ENCODE data around the gene GPR137B. TPM values are rescaled to one million over a fixed set of nuclear protein-coding genes. Genes with fewer than 3 reads are reported as not detected.
"Not testable (repeated sequence)": the region's sequence is repeated elsewhere in the genome, so short reads cannot be mapped to it uniquely, and the experiment has no call there.

GPR137B gene
- total RNA-seq, 1 experiment from 2014 or later, result 4.2 TPM

DNA sequence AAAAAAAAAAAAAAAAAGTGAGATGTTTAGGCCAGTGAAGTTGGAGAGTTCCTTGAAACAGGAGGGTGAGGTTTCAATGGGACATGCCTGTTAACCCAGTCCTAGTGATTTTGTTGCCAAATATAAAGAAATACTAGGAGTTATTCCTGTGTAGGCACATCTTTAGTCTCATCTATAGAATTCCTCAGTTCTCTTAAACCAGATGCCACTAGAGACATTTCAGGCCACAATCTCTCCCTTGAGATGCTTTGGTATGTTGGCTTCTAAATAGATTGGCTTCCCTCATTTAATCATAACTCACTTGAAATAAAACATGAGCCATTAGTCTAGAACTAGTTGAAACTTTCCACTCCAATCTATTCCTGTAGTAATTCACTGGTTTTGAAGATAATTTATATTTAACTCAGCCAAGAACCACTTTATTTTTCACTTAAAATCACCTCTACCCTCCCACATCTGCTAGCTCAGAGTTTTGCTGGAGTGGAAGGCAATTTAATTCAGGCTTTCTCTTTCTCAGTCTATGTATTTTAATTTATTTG, 29.8 kb downstream of the GPR137B start:
- in situ Hi-C loops (cut with HindIII; ENCODE audit: low sequenced_read_pairs), result no loop called here
- no peak for DNase-seq (ENCODE audit: low spot score)

DNA sequence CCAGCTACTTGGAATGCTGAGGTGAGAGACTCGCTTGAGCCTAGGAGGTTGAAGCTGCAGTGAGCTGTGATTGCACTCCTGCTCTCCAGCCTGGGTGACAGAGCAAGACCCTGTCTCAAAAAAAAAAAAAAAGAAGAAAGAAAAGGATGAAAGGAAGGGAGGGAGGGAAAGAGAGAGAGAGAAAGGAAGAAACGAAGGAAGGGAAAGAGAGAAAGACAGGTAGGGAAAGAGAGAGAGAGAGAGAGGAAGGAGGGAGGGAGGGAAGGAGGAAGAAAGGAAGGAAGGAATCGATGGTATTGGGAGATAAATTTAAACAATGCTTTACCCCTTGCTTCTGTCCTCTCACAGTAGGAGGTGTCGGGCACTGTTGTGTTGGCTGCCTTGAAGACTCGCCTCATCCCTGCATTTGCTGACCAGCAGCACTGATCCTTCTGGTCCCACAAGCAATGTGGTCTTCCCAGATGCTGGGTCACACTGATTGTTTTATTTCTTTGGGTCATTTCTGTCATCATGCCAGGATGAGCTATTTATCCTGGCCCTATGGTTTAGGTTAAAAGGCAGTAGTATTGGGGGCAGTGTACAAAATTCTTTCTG, 30.9 kb downstream of the GPR137B start:
- no peak for DNase-seq (ENCODE audit: low spot score)
- in situ Hi-C loops (cut with HindIII; ENCODE audit: low sequenced_read_pairs), result no loop called here

DNA sequence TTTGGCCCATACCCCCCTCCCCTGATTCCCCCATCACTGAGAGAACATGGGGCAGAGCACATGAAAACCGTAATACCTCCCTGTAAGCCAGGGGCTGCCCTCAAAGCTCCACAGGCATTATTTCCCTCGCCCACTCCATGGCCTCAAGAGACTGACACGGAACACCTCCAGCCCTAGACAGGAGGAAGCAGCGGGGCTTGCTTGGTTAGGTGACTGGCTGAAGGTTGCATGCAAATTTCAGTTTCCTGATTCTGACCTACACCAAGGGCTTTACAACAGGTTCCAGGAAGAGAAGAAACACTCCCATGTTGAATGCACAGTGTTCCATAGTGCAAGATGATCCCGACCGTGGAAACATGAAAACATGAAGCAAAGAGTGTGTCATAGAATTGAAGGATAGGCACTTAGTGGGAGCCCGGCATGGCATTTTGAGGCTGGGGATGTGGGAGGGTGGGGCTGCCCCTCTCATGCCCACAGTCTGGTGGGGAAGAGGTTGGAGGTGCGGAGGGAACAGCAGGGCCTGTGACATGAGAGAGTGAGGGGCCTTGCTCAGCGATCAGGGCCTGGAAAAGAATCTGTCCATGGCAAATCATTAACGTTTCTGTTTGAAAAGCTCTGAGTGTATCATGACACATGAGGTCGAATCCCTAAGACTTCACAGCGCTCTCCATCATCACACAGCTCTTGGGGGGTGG, 33.5 kb downstream of the GPR137B start:
- in situ Hi-C loops (cut with HindIII; ENCODE audit: low sequenced_read_pairs), result no loop called here
- no peak for DNase-seq (ENCODE audit: low spot score)

DNA sequence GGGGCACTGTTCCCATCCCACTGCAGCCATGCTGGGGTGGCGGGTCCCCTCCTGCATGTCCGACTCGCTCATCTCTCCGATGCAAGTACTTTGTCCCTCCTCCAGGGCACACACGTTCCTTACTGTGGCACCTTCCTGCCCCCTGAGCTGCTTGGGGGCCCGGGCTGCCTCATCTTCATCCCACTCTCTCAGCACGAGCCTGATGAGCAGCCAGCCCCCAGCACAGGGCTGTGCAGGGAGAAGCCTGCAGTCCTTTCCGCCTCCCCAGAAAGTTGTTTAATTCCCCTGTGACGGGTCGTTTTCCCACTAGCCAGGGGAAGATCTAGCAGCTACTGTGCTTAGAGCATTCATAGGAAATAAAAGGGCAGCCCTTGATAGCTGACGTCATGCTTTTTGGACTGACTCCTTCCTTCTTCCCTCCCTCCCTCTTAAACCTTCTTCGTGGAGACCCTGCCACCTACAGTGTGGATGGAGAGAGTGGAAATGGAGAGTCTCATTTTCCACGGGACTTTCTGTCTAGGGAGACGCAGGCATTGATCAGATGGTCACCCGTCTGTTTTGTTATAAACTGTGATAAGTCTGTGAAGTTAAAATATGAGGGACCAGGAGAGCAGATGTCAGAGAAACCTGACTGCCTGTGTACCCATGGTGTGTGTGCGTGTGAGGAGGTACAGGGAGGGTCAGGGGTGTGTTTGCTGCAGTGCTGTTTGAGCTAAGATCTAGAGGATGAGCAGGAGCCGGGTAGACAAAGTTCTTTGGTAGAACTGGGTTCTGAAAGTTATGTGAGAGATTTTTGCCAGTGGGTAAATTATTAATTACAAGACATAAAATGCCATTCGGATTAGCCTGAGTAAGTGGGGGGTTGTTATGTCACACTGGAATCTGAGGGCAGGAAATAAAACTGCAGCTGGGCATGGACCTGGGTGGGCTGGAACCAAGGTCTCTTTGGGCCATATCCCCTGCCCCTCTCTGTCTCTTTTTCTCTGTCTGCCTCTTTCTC, 34.3 kb downstream of the GPR137B start:
- in situ Hi-C loops (cut with HindIII; ENCODE audit: low sequenced_read_pairs), result no loop called here
- DNase-seq (ENCODE audit: low spot score), result no peak

DNA sequence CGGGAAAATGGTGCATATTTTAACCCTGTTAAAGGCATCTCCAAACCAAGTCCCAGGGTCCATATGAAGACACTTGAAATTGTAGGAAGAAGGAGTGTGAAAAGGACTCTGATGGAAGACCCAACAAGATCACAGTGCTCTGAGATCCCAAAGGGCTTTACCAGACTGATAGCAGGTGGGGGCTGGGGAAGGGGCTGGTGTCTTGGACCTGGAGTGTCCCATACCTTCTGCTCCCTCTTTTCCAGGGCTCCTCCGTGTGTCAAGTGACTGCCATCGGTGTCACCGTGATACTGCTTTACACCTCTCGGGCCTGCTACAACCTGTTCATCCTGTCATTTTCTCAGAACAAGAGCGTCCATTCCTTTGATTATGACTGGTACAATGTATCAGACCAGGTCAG, 37.3 kb downstream of the GPR137B start:
- DNase-seq (ENCODE audit: low spot score), result no peak
- in situ Hi-C loops (cut with HindIII; ENCODE audit: low sequenced_read_pairs), result no loop called here

DNA sequence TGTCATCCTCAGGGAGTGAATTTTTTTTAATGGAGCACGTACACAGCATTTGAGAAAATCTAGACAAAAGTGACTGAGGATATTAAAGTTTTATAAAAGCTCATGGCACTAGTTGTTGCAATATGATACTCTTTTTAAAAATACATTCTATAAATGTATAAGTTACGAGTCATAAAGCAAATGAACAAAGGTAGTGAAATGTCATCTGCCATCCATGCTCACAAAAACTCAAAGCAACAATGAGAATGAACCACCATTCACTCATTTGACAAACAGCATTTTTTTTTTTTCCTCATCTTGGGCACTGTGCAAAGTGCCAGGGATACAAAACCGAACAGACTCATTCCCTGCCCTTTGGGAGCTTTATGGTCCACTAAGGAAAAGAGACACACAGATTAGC, 38.7 kb downstream of the GPR137B start:
- no peak for DNase-seq (ENCODE audit: low spot score)
- in situ Hi-C loops (cut with HindIII; ENCODE audit: low sequenced_read_pairs), result no loop called here

DNA sequence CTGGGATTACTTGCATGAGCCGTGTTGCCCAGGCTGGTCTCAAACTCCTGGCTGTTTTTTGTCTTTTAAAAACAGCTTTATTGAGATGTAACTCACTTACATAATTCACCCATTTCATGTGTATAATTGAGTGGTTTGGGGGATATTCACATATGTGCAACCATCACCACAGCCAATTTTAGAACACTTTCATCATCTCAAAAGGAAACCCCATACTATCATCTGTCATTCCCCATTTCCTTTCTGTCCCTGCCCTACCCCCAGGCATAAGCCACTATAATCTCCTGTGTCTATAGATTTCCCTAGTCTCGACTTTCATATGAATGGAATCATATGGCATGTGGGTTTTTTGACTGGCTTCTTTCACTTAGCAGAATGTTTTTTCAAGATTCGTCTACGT, 43.3 kb downstream of the GPR137B start:
- in situ Hi-C loops (cut with HindIII; ENCODE audit: low sequenced_read_pairs), result no loop called here
- no peak for DNase-seq (ENCODE audit: low spot score)

DNA sequence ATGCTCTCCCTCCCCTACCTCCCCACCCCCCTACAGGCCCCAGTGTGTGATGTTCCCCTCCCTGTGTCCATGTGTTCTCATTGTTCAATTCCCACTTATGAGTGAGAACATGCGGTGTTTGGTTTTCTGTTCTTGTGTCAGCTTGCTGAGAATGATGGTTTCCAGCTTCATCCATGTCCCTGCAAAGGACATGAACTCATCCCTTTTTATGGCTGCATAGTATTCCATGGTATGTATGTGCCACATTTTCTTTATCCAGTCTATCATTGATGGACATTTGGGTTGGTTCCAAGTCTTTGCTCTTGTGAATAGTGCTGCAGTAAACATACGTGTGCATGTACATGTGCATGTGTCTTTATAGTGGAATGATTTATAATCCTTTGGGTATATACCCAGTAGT, 44.1 kb downstream of the GPR137B start:
- in situ Hi-C loops (cut with HindIII; ENCODE audit: low sequenced_read_pairs); DNase-seq (ENCODE audit: low spot score): not testable (repeated sequence)

DNA sequence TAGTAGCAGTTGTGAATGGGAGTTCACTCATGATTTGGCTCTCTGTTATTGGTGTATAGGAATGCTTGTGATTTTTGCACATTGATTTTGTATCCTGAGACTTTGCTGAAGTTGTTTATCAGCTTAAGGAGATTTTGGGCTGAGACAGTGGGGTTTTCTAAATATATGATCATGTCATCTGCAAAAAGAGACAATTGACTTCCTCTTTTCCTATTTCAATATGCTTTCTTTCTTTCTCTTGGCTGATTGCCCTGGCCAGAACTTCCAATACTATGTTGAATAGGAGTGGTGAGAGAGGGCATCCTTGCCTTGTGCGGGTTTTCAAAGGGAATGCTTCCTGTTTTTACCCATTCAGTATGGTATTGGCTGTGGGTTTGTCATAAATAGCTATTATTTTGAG, 45.7 kb downstream of the GPR137B start:
- DNase-seq (ENCODE audit: low spot score); in situ Hi-C loops (cut with HindIII; ENCODE audit: low sequenced_read_pairs): not testable (repeated sequence)

DNA sequence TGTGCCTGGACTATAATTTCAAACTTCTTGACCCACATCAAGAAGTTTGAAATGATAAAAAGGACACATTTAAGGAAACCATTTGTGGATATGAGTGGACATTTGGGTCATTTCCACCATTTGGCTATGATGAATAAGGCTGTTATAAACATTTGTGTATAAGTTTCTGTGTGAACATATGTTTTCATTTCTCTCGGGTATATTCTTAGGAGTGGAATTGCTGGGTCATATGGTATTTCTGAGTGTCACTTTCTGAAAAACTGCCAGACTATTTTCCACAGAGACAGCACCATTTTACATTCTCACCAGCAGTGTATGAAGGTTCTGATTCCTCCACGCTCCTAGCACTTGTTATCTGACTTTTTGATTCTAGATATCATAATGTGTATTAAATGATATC, 50.8 kb downstream of the GPR137B start:
- in situ Hi-C loops (cut with HindIII; ENCODE audit: low sequenced_read_pairs), result no loop called here

DNA sequence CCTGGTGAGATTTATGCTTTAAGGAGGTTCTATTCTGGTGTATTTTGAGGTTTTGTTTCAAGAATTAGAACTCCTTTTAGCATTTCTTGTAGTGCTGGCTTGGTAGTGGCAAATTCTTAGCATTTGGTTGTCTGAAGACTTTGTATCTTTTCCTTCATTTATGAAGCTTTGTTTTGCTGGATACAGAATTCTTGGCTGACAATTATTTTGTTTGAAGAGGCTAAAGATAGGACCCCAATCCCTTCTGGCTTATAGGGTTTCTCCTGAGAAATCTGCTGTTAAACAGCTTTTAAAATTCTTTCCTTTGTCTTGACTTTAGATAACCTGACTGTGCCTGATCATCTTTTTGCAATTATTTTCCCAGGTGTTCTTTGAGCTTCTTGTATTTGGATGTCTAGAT, 58.6 kb downstream of the GPR137B start:
- in situ Hi-C loops (cut with HindIII; ENCODE audit: low sequenced_read_pairs), result no loop called here
- DNase-seq (ENCODE audit: low spot score), result no peak

More for the DNA sequence above, 50.8 kb downstream of the GPR137B start:
- DNase-seq (ENCODE audit: low spot score), result no peak

DNA sequence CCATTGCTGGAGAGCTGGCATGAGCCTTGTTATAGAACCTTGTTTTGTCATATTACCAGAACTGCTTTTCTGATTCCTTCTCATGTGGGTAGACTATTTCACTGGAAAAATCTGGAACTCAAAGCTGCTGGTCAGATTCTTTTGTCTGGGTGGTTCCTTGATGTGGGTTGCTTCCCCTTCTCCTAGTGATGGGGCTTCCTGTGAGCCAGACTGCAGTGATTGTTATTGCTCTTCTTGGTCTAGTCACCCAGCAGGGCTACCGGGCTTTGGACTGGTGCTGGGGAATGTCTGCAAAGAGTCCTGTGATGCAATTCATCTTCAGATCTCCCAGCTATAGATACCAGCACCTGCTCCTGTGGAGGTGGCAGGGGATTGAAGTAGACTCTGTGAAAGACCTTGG, 59.4 kb downstream of the GPR137B start:
- in situ Hi-C loops (cut with HindIII; ENCODE audit: low sequenced_read_pairs), result no loop called here
- no peak for DNase-seq (ENCODE audit: low spot score)

DNA sequence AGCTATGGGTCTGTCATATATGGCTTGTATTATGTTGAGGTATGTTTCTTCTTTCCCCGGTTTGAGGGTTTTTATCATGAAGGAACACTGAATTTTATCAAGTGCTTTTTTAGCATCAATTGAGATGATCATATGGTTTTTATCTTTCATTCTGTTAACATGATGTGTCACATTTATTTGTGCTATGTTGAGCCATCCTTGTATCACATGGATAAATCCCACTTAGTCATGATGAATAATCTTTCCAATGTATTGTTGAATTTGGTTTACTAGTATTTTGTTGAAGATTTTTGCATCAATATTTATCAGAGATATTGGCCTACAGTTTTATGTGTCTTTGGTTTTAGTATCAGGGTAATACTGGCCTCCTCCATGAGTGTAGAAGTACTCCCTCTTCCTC, 61.7 kb downstream of the GPR137B start:
- in situ Hi-C loops (cut with HindIII; ENCODE audit: low sequenced_read_pairs), result no loop called here
- DNase-seq (ENCODE audit: low spot score), result no peak

DNA sequence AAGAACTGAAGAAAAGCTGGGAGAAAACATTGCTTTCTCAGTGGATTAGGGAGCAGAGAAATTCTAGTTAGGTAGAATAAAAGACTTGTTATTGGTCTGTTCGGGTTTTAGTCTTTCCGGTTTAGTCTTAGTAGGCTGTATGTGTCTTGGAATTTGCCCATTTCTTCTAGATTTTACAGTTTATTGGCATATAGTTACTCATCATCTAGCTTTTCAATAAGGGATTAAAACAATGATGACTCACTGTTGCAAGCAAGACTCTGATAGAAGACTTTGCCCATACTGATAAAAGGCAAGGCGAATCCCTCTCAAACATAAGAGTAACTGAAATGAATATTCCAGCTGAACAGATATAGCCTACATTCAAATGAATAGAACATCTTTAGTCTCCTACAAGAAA, 62.3 kb downstream of the GPR137B start:
- DNase-seq (ENCODE audit: low spot score), result no peak
- in situ Hi-C loops (cut with HindIII; ENCODE audit: low sequenced_read_pairs), result no loop called here

DNA sequence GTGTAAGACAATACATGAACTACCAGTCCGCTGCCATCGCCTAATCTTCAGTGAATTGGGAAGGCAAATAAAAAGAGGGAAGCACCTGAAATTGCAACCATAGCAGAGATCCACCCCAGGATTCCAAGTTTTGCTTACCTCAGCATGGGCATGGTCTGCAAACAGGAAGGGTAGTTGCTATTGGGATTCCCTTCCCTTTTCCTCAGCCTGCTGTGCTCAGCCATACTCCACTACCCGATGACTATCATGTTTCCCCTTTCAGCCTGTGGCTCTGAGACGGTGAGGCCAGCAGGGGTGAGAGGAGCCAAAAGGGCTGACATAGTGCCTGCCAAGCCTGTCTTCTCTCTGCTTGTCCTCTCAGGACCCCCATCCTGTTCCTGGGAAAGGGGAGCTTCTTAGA, 64.2 kb downstream of the GPR137B start:
- in situ Hi-C loops (cut with HindIII; ENCODE audit: low sequenced_read_pairs), result no loop called here
- DNase-seq (ENCODE audit: low spot score), result no peak

DNA sequence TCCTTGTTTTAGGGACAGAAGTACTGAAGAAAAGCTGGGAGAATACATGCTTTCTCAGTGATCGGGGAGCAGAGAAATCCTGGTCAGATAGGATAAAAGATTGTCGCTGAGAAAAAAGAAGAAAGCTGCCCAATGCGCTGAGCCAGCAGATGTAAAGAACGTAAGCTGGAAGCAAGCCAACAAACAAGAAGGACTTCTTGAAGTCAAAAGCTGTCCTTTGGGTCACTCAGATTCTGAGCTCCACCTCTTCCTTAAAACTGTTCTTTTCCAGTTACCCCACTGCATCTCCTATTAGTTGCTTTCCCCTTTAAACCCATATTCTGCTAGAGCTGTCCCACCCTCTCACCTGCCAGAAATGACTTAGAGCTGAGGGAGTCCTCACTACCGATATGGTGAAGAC, 64.8 kb downstream of the GPR137B start:
- DNase-seq (ENCODE audit: low spot score), result peak; percentile 5
- in situ Hi-C loops (cut with HindIII; ENCODE audit: low sequenced_read_pairs), result no loop called here

DNA sequence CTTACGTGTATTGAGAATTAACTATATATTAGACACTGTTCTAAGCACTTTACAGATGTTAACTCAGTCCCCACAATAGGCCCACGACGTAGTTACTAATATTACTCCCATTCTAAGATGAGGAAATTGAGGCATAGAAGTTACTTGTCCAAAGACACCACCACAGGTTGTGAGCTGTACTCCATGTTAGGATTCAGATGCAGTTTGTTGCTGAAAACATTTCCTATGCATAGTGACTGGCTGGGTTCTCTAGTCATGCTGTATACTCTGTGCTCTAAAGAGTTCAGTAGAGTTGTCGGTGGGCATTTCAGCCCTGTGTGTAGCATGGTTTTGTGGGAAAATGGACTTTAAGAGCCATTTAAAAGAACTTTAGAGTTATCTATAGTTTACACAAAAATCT, 65.2 kb downstream of the GPR137B start:
- in situ Hi-C loops (cut with HindIII; ENCODE audit: low sequenced_read_pairs), result no loop called here
- DNase-seq (ENCODE audit: low spot score), result no peak

DNA sequence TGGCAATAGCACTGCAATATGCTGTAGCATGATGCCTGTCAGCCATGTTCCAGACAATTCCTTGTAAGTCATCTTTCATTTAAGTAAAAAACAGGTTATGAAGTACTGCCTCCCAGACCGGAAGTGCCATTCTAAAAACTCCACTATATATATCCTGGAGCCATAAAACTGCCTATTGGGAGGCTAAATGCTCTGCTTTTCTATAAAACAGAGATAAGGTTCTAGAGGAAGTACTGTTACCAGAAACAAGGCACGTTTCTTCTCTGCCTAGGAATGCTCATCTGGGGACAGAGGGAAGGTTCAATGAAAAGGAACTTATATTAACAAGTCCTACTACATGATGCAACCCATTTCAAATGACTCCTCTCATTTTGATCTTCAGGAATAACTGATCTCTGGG, 66.8 kb downstream of the GPR137B start:
- in situ Hi-C loops (cut with HindIII; ENCODE audit: low sequenced_read_pairs), result no loop called here
- DNase-seq (ENCODE audit: low spot score), result no peak

DNA sequence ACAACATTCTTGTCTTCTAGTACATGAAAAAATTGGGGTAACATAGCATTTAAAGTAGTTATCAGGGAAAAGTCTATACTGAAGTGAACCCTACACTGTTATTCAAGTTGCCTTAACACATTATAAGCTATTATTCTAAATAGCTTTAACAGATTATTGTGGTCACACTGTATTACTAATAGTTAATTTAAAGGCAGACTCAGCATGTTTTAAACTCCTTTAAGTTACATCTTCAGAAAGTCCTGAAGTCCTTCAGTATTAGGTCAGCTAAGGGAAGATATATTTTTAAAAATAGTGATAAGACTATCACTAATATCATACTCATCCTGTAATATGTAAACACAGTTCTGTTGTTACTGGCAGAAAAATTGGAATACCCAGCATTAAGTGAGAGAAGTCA, 67.4 kb downstream of the GPR137B start:
- in situ Hi-C loops (cut with HindIII; ENCODE audit: low sequenced_read_pairs), result no loop called here
- no peak for DNase-seq (ENCODE audit: low spot score)

DNA sequence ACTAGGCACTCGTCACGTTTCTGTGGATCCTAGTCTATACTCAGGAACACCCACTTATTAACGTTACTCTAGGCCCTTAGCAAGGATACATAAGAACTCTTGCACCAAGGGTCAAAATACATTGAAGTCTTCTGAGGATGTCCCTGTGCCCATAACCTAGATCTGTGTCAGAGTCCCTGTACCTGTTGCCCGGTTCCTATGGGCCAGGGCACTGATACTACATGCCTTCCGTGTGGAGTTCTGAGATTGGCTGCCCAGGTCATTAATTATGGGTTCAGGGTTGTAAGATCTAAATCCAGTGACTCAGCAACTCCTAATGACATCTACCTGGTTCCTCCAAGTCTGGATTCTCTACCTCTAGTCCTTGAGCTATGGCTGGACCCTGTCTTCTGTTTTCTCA, 69.5 kb downstream of the GPR137B start:
- in situ Hi-C loops (cut with HindIII; ENCODE audit: low sequenced_read_pairs), result no loop called here

More for the DNA sequence above, 69.5 kb downstream of the GPR137B start:
- no peak for DNase-seq (ENCODE audit: low spot score)
